ENCODE measurements around the gene BABAM2. TPM values are rescaled to one million over a fixed set of nuclear protein-coding genes. Genes with fewer than 3 reads are reported as not detected.
"Not testable (repeated sequence)": the region's sequence is repeated elsewhere in the genome, so short reads cannot be mapped to it uniquely, and the experiment has no call there.

The BABAM2 gene
- total and polyA plus RNA-seq, 7 donors, result 22.9 to 52.3 (median 25.2) TPM

DNA sequence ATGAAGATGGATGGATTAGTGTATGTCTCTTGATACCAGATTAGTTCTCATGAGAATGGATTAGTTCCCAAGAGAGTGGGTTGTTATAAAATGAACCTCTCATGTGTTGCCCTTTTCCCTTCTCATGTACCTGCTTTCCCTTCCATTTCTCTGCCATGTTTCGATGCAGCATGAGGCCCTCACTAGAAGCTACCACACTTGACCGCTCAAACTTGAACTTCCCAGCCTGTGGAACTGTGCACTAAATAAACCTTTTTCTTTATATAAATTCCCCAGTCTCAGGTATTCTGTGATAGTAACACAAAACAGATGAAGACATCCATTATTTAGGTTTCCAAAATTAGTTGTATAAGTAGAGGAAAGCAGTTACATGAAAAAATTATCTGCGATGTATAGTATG is 73.5 kb downstream of the BABAM2 start:
- Histone ChIP-seq H3K36me3 (no peaks in the 10 kb centered on the region), H3K27me3 (no peaks in the 10 kb centered on the region), H3K4me3 (no peak overlapping the region), H3K4me1 (peaks cover 0 to 28% (median 17%) of the 10 kb centered on the region in 4 donors), H3K9me3 (peaks cover 0 to 15% (median 0%) of the 10 kb centered on the region in 4 donors), H3K27ac (no peak overlapping the region)
- TF ChIP-seq EP300 (IDR thresholded peaks at IDR 0.05) (no peak), POLR2AphosphoS5 (IDR thresholded peaks at IDR 0.05) (no peak), POLR2A (IDR thresholded peaks at IDR 0.05) (no peak)
- TF ChIP-seq, protein P1, sequence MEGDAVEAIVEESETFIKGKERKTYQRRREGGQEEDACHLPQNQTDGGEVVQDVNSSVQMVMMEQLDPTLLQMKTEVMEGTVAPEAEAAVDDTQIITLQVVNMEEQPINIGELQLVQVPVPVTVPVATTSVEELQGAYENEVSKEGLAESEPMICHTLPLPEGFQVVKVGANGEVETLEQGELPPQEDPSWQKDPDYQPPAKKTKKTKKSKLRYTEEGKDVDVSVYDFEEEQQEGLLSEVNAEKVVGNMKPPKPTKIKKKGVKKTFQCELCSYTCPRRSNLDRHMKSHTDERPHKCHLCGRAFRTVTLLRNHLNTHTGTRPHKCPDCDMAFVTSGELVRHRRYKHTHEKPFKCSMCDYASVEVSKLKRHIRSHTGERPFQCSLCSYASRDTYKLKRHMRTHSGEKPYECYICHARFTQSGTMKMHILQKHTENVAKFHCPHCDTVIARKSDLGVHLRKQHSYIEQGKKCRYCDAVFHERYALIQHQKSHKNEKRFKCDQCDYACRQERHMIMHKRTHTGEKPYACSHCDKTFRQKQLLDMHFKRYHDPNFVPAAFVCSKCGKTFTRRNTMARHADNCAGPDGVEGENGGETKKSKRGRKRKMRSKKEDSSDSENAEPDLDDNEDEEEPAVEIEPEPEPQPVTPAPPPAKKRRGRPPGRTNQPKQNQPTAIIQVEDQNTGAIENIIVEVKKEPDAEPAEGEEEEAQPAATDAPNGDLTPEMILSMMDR (IDR thresholded peaks at IDR 0.05), result no peak
- no peak for DNase-seq
- intact Hi-C loops (cut with DNase I), result no loop called here
- 85 to 97% methylated on average over 3 of the region's 3 CpGs for WGBS, 2 donors

DNA sequence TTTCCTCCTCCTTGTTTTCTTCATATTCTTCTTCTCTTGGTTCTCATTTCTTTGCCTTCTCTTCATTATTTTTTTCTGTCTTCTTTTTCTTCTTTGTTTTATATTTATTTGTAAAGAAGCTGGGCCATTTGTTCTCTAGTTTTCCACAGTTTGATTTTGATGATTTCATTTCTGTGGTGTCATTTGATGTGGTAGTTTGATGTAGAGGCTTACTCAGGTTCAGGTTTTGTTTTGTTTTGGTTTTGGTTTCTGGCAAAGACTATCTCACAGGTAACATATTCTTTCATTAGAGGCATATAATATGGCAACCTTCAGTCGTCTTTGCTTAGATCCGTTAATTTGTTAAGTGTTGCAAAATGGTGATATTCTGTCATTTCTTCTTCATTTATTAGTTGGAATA is 75.3 kb downstream of the BABAM2 start:
- no peak for DNase-seq
- WGBS, 2 donors, result 73 to 95% methylated on average over 2 of the region's 2 CpGs
- H3K27ac ChIP-seq, result no peak overlapping the region

DNA sequence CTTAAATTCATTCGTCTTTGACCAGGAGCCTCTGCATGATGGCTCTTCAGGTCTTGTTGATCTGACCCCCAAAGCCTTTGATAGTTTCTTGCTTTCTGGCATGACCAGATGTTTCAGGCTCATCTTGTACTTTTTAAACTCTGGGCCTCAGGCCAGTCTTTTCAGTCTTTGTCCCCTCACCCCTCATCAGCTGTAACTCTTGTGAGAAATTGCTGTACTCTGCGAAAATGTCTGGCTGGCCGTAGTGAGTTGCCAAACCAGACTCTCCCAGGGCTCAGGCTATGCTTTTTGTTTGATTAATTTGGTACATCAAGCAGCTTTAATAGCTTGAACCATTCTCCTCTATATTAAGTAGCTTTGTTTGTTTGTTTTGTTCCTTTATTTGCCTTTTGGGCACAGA is 75.9 kb downstream of the BABAM2 start:
- intact Hi-C loops (cut with DNase I), result no loop called here
- DNase-seq, result no peak
- WGBS, 2 donors, result 86 to 94% methylated on average over 3 of the region's 3 CpGs

More for the DNA sequence above, 75.3 kb downstream of the BABAM2 start:
- no peak overlapping the region for H3K4me3 ChIP-seq
- peaks cover 0 to 13% (median 2%) of the 10 kb centered on the region in 4 donors for H3K4me1 ChIP-seq
- intact Hi-C loops (cut with DNase I), result no loop called here
- no peak for TF ChIP-seq POLR2A (IDR thresholded peaks at IDR 0.05)
- TF ChIP-seq POLR2AphosphoS5 (IDR thresholded peaks at IDR 0.05), result no peak
- TF ChIP-seq EP300 (IDR thresholded peaks at IDR 0.05), result no peak
- TF ChIP-seq, protein P1 (IDR thresholded peaks at IDR 0.05), result no peak
- H3K36me3 ChIP-seq, result no peaks in the 10 kb centered on the region
- H3K27me3 ChIP-seq, result no peaks in the 10 kb centered on the region
- H3K9me3 ChIP-seq, result peaks cover 0 to 15% (median 0%) of the 10 kb centered on the region in 4 donors

DNA sequence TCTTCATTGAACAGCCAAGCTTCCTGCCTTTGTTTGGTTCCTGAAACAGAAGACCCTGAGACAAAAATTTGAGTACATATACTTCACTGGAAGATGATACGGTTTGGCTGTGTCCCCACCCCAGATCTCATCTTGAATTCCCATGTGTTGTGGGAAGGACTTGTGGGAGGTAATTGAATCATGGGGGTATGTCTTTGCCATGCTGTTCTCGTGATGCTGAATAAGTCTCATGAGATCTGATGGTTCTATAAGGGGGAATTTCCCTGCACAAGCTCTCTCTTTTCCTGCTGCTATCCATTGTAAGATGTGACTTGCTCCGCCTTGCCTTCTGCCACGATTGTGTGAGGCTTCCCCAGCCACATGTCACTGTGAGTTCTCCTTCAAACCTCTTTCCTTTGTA is 76.5 kb downstream of the BABAM2 start:
- Histone ChIP-seq H3K4me1 (peaks cover 0 to 12% (median 0%) of the 10 kb centered on the region in 4 donors), H3K36me3 (no peaks in the 10 kb centered on the region), H3K27me3 (no peaks in the 10 kb centered on the region), H3K9me3 (peaks cover 0 to 15% (median 0%) of the 10 kb centered on the region in 4 donors), H3K4me3 (no peak overlapping the region), H3K27ac (no peak overlapping the region)
- 86 to 92% methylated on average over 4 of the region's 4 CpGs for WGBS, 2 donors
- no peak for DNase-seq
- no peak for TF ChIP-seq EP300 (IDR thresholded peaks at IDR 0.05)
- intact Hi-C loops (cut with DNase I), result no loop called here

More for the DNA sequence above, 75.9 kb downstream of the BABAM2 start:
- Histone ChIP-seq H3K27ac (no peak overlapping the region), H3K9me3 (peaks cover 0 to 15% (median 0%) of the 10 kb centered on the region in 4 donors), H3K36me3 (no peaks in the 10 kb centered on the region), H3K27me3 (no peaks in the 10 kb centered on the region), H3K4me1 (peaks cover 0 to 12% (median 0%) of the 10 kb centered on the region in 4 donors), H3K4me3 (no peak overlapping the region)
- TF ChIP-seq, protein P1 (IDR thresholded peaks at IDR 0.05), result no peak
- TF ChIP-seq POLR2AphosphoS5 (IDR thresholded peaks at IDR 0.05), result no peak
- no peak for TF ChIP-seq EP300 (IDR thresholded peaks at IDR 0.05)
- no peak for TF ChIP-seq POLR2A (IDR thresholded peaks at IDR 0.05)

DNA sequence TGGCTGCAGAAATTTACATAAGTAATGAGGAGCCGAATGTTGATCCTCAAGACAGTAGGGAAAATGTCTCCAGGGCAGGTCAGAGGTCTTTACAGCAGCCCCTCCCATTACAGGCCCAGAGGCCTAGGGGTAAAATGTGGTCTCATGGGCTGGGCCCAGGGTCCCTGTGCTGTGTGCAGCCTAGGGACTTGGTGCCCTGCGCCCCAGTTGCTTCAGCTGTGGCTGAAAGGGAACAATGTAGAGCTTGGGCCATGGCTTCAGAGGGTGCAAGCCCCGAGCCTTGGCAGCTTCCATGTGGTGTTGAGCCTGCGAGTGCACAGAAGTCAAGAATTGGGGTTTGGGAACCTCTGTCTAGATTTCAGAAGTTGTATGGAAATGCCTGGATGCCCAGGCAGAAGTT is 77.5 kb downstream of the BABAM2 start:
- H3K36me3 ChIP-seq; intact Hi-C loops (cut with DNase I); DNase-seq; H3K27me3 ChIP-seq; H3K27ac ChIP-seq; H3K4me3 ChIP-seq: not testable (repeated sequence)
- WGBS, 2 donors, result 97 to 98% methylated on average over 4 of the region's 4 CpGs
- Histone ChIP-seq H3K4me1 (peaks cover 0 to 12% (median 0%) of the 10 kb centered on the region in 4 donors), H3K9me3 (peaks cover 0 to 15% (median 0%) of the 10 kb centered on the region in 4 donors)

DNA sequence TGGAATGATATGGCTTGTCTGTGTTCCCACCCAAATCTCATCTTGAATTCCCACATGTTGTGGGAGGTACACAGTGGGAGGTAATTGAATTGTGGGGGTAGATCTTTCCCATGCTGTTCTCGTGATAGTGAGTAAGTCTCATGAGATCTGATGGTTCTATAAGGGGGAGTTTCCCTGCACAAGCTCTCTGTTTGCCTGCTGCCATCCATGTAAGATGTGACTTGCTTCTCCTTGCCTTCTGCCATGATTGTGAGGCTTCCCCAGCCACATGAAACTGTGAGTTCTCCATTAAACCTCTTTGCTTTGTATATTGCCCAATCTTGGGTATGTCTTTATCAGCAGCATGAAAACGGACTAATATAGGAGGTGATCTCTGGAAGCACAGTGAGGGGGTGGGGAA is 78.4 kb downstream of the BABAM2 start:
- H3K36me3 ChIP-seq; intact Hi-C loops (cut with DNase I): not testable (repeated sequence)
- 95 to 96% methylated on average over 2 of the region's 2 CpGs for WGBS, 2 donors

More for the DNA sequence above, 78.4 kb downstream of the BABAM2 start:
- H3K4me3 ChIP-seq, H3K27me3 ChIP-seq, DNase-seq, H3K27ac ChIP-seq: not testable (repeated sequence)
- Histone ChIP-seq H3K9me3 (peaks cover 0 to 15% (median 0%) of the 10 kb centered on the region in 4 donors), H3K4me1 (peaks cover 0 to 12% (median 0%) of the 10 kb centered on the region in 4 donors)

All from sigmoid colon (tissue), 7 donors.